ENCODE results near the gene PGAP2.

The PGAP2 gene

DNA sequence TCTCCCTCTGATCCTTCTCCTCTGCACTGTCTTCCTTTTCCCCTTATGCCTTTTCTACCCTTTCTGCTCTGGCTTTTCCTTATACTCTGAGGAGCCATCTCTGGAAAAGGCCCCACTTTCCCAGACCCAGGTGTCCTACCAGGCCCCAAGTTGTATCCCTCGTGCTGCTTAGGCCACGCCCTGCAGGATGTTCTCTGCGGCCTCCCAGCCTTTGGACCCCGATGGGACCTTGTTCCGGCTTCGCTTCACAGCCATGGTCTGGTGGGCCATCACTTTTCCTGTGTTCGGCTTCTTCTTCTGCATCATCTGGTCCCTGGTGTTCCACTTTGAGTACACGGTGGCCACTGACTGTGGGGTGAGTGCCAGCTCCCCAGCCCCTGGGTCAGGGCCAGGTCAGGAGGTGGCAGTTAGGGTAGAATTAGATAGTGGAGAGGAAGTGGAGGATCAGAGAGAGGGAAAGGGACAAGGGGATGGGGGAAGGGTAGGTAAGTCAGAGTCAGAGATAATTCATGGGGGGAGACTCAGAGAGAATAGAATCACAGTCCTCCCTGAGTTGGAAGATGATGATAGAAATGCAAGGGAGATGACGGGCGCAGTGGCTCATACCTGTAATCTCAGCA, 8.9 kb downstream of the PGAP2 start:
- no peak for TF ChIP-seq POLR2A (IDR thresholded peaks at IDR 0.05; ENCODE audit: low read depth, low read length)
- DNase-seq (ENCODE audit: insufficient read length, low spot score) (no peak), FAIRE-seq (no peak)

DNA sequence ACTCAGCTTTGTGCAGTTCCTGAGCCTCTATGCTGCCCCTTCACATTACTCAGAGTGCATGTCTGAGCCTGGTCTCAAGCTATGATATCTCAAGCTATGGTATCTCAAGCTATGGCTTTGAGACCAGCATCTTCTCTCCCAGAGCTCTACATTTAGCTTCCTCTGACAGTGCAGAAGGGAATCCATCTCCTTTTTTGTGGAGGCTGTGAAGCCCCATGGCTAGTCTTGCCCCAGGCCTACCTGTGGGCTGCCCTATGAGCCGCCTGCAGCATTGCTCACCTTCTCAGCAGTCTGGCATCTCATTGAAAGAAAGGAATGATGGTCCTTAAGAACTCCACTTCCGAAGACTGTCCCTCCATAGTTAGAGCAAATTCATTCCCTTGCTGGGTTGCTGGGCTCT, 12.6 kb downstream of the PGAP2 start:
- DNase-seq (ENCODE audit: insufficient read length, low spot score): no peak
- TF ChIP-seq POLR2A (IDR thresholded peaks at IDR 0.05; ENCODE audit: low read depth, low read length): no peak
- FAIRE-seq: no peak

DNA sequence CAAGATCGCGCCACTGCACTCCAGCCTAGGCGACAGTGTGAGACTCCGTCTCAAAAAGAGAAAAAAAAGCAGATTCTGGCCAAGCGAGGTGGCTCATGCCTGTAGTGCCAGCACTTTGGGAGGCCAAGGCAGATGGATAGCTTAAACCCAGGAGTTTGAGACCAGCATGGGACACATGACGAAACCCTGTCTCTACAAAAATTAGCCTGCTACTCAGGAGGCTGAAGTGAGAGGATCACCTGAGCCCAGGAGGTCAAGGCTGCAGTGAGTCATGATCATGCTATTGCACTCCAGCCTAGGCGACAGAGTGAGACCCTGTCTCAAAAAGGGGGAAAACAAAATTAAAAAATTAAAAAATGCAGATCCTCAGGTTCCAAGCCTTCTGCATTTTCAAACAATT, 14.0 kb downstream of the PGAP2 start:
- DNase-seq (ENCODE audit: insufficient read length, low spot score) (no peak), FAIRE-seq (no peak)
- no peak for TF ChIP-seq POLR2A (IDR thresholded peaks at IDR 0.05; ENCODE audit: low read depth, low read length)

DNA sequence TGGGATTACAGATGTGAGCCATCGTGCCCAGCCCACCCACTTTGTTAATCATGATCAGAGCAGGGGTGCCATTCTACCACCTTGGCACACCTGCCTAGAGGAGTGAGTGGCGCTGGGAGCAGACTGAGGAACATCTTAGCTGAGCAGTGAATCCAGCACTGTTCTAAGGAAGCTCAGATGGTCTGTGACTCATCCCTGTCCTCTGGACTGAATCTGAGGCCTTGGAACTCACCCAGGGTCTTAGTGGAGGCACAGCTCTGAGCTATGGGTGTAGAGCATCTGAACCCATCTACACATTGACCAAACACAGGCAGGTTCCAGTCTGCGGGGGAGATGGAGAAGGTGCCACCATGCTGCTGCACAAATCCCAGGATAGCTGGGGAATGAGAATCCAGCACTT, 14.9 kb downstream of the PGAP2 start:
- DNase-seq (ENCODE audit: insufficient read length, low spot score): peak; percentile 79
- no peak for TF ChIP-seq POLR2A (IDR thresholded peaks at IDR 0.05; ENCODE audit: low read depth, low read length)
- FAIRE-seq: peak; percentile 45

GRCh38 chr11:3823762-3824506, 15.6 kb downstream of the PGAP2 start:
- TF ChIP-seq POLR2A (IDR thresholded peaks at IDR 0.05; ENCODE audit: low read depth, low read length): no peak
- no peak for DNase-seq (ENCODE audit: insufficient read length, low spot score)
- FAIRE-seq: no peak

DNA sequence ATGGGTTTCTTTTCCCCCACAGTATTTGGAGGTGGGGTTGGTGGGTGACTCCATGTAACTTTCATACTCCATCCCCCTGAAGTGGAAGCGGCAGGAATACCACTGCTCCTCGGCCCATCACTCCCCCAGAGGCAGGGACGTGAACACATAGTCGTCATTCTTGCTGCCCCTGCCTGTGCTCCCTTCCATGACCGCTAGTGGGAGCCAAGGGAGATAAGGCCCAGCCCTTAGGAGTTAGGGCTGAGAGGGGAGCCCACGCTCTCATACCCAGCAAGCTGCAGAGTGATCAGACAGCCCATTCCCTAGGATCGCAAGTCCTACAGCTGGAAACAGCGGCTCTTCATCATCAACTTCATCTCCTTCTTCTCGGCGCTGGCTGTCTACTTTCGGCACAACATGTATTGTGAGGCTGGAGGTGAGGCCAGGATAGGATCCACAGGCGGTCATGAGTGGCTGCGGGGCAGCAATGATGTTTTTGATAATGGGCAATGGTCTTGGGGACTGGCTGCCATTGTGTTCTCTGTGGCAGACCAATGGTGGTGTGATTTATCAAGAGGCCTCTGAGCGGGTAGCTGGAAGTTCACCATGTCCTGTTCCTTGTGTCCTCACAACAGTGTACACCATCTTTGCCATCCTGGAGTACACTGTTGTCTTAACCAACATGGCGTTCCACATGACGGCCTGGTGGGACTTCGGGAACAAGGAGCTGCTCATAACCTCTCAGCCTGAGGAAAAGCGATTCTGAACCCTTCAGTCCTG, 16.5 kb downstream of the PGAP2 start:
- FAIRE-seq (no peak), DNase-seq (ENCODE audit: insufficient read length, low spot score) (peak; percentile 61)
- no peak for TF ChIP-seq POLR2A (IDR thresholded peaks at IDR 0.05; ENCODE audit: low read depth, low read length)

- DNase-seq (ENCODE audit: insufficient read length, low spot score) (no peak), FAIRE-seq (no peak)
- TF ChIP-seq POLR2A (IDR thresholded peaks at IDR 0.05; ENCODE audit: low read depth, low read length): no peak
These were observed 17.3 kb downstream of the PGAP2 start for GRCh38 chr11:3825473-3826154.

GRCh38 chr11:3826721-3827120, 18.4 kb downstream of the PGAP2 start:
- FAIRE-seq (no peak), DNase-seq (ENCODE audit: insufficient read length, low spot score) (no peak)
- no peak for TF ChIP-seq POLR2A (IDR thresholded peaks at IDR 0.05; ENCODE audit: low read depth, low read length)

DNA sequence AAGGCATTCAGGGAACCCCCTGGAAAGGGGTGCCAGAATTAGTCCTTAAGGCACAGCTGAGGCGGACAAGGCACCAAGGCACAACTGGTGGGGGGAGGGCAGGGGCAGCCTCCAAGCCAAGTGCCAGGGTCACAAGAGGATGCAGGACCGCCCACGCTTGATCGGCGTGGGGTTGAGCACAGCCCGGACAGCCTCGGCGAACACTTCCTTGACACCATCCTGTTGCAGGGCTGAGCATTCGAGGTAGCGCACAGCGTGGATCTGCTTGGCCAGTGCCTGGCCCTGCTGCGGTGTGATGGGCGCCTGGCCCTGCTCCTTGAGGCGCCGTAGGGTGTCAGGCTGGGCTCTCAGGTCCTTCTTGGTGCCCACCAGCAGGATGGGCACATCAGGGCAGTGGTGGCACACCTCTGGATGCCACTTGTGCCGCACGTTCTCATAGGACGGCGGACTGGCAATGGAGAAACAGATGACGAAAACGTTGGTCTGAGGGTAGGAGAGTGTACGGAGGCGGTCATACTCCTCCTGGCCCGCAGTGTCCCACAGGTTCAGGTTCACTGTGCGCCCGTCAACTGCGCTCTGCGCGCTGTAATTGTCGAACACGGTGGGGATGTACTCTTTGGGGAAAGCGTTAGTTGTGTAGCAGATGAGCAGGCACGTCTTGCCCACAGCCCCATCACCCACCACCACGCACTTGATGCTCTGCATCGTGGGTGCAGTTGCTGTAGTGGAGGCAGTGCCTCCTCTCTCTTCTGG, 19.2 kb downstream of the PGAP2 start:
- no peak for DNase-seq (ENCODE audit: insufficient read length, low spot score)
- TF ChIP-seq POLR2A (IDR thresholded peaks at IDR 0.05; ENCODE audit: low read depth, low read length): no peak
- FAIRE-seq: no peak

DNA sequence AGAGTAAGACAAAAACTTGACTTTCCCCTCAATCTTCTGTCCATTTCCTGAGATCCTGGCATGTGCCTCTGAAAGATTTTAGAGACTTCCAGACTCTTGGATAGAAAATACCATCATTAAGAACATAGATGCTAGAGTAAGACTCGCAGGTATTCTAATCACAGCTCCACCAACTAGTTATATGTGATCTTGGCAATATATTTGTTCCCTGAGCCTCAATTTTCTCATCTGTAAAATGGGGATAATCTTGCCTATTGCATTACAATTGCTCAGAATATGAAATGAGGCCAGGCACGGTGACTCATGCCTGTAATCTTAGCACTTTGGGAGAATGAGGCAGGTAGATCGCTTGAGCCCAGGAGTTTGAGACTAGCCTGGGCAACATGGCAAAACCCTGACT, 21.7 kb downstream of the PGAP2 start:
- no peak for TF ChIP-seq POLR2A (IDR thresholded peaks at IDR 0.05; ENCODE audit: low read depth, low read length)
- no peak for DNase-seq (ENCODE audit: insufficient read length, low spot score)
- FAIRE-seq: no peak

- FAIRE-seq (no peak), DNase-seq (ENCODE audit: insufficient read length, low spot score) (no peak)
- no peak for TF ChIP-seq POLR2A (IDR thresholded peaks at IDR 0.05; ENCODE audit: low read depth, low read length)
These were observed 22.4 kb downstream of the PGAP2 start for GRCh38 chr11:3830730-3831129.

- no peak for TF ChIP-seq POLR2A (IDR thresholded peaks at IDR 0.05; ENCODE audit: low read depth, low read length)
- FAIRE-seq (no peak), DNase-seq (ENCODE audit: insufficient read length, low spot score) (no peak)
These were observed 23.2 kb downstream of the PGAP2 start for GRCh38 chr11:3831378-3832239.

GRCh38 chr11:3832816-3833215, 24.5 kb downstream of the PGAP2 start:
- TF ChIP-seq POLR2A (IDR thresholded peaks at IDR 0.05; ENCODE audit: low read depth, low read length): no peak
- DNase-seq (ENCODE audit: insufficient read length, low spot score): no peak
- FAIRE-seq: no peak

Measured in H54 (cell line).